H9 (cell line): ENCODE data around the gene INSYN2B. TPM values are rescaled to one million over a fixed set of nuclear protein-coding genes. Genes with fewer than 3 reads are reported as not detected.

Experiments
- DNase-seq: peaks from one replicate; pipeline ENCODE4 v3.0.0-alpha.2; 2017
- H2AFZ ChIP-seq: one replicate; pipeline ENCODE4 v1.6.1; 2013; ENCODE audit warnings: mild to moderate bottlenecking, low read length, control low read depth, moderate library complexity
- H2AK5ac ChIP-seq: 2 replicates; pipeline ENCODE4 v1.6.1; 2013; ENCODE audit warnings: low read length, control low read depth, mixed read lengths; ENCODE audit not compliant: insufficient read length
- H2BK120ac ChIP-seq: one replicate; pipeline ENCODE4 v1.6.1; 2013; ENCODE audit warnings: low read depth, mild to moderate bottlenecking, low read length, control low read depth, inconsistent platforms; ENCODE audit not compliant: poor library complexity, severe bottlenecking
- H2BK12ac ChIP-seq: 2 replicates; pipeline ENCODE4 v1.6.1; 2013; ENCODE audit warnings: low read length, control low read depth, mixed read lengths, low read depth; ENCODE audit not compliant: insufficient read length
- H2BK15ac ChIP-seq: 2 replicates; pipeline ENCODE4 v1.6.1; 2013; ENCODE audit warnings: low read depth, low read length, control low read depth
- H2BK20ac ChIP-seq: one replicate; pipeline ENCODE4 v1.6.1; 2013; ENCODE audit warnings: low read depth, mild to moderate bottlenecking, low read length, control low read depth, inconsistent platforms; ENCODE audit not compliant: poor library complexity, severe bottlenecking
- H2BK5ac ChIP-seq: 2 replicates; pipeline ENCODE4 v1.6.1; 2013; ENCODE audit warnings: low read length, control low read depth, mixed read lengths; ENCODE audit not compliant: insufficient read length
- H3K14ac ChIP-seq: 2 replicates; pipeline ENCODE4 v1.6.1; 2013; ENCODE audit warnings: low read length, control low read depth; ENCODE audit not compliant: insufficient read depth
- H3K18ac ChIP-seq: 2 replicates; pipeline ENCODE4 v1.6.1; 2013; ENCODE audit warnings: low read depth, mild to moderate bottlenecking, mixed read lengths, low read length, control low read depth; ENCODE audit not compliant: insufficient read length
- H3K23ac ChIP-seq: 2 replicates; pipeline ENCODE4 v1.6.1; 2013; ENCODE audit warnings: low read length, control low read depth, mixed read lengths, low read depth; ENCODE audit not compliant: insufficient read length
- H3K23me2 ChIP-seq: 2 replicates; pipeline ENCODE4 v1.6.1; 2013; ENCODE audit warnings: low read depth, mild to moderate bottlenecking, mixed read lengths, low read length, control low read depth; ENCODE audit not compliant: insufficient read length, poor library complexity, severe bottlenecking
- H3K27ac ChIP-seq: 2 replicates; pipeline ENCODE4 v1.5.1; 2013; ENCODE audit warnings: low read length, control low read depth, mixed read lengths, low read depth; ENCODE audit not compliant: insufficient read length
- H3K27me3 ChIP-seq: 2 replicates; pipeline ENCODE4 v1.6.1; 2013; ENCODE audit warnings: low read length, control low read depth, inconsistent platforms; ENCODE audit not compliant: insufficient read depth
- H3K4ac ChIP-seq: 2 replicates; pipeline ENCODE4 v1.6.1; 2013; ENCODE audit warnings: low read depth, mild to moderate bottlenecking, control low read depth, inconsistent platforms, low read length, moderate library complexity
- H3K4me1 ChIP-seq: 2 replicates; pipeline ENCODE4 v1.6.1; 2013; ENCODE audit warnings: low read length, control low read depth, inconsistent platforms; ENCODE audit not compliant: insufficient read depth
- H3K4me2 ChIP-seq: 2 replicates; pipeline ENCODE4 v1.6.1; 2013; ENCODE audit warnings: low read length, control low read depth, mixed read lengths; ENCODE audit not compliant: insufficient read length, insufficient read depth
- H3K56ac ChIP-seq: 2 replicates; pipeline ENCODE4 v1.6.1; 2013; ENCODE audit warnings: low read depth, mild to moderate bottlenecking, mixed read lengths, low read length, control low read depth; ENCODE audit not compliant: insufficient read length
- H3K79me1 ChIP-seq: 2 replicates; pipeline ENCODE4 v1.6.1; 2013; ENCODE audit warnings: low read depth, mild to moderate bottlenecking, moderate library complexity, low read length, control low read depth, inconsistent platforms; ENCODE audit not compliant: insufficient read depth, poor library complexity, severe bottlenecking
- H3K79me2 ChIP-seq: 2 replicates; pipeline ENCODE4 v1.6.1; 2013; ENCODE audit warnings: low read length, control low read depth, inconsistent platforms; ENCODE audit not compliant: insufficient read depth
- H3K9ac ChIP-seq: 2 replicates; pipeline ENCODE4 v1.6.1; 2013; ENCODE audit warnings: low read length, control low read depth, mixed read lengths; ENCODE audit not compliant: insufficient read length; ENCODE audit errors: extremely low read depth
- H3K9me3 ChIP-seq: one replicate; pipeline ENCODE4 v1.6.1; 2013; ENCODE audit warnings: low read depth, low read length, inconsistent platforms; ENCODE audit not compliant: control insufficient read depth
- H3T11ph ChIP-seq: one replicate; pipeline ENCODE4 v1.6.1; 2013; ENCODE audit warnings: mild to moderate bottlenecking, low read length, control low read depth, inconsistent platforms
- H4K20me1 ChIP-seq: one replicate; pipeline ENCODE4 v1.6.1; 2013; ENCODE audit not compliant: control insufficient read depth, insufficient read length, insufficient read depth
- H4K5ac ChIP-seq: 2 replicates; pipeline ENCODE4 v1.6.1; 2013; ENCODE audit warnings: low read depth, mild to moderate bottlenecking, mixed read lengths, low read length, control low read depth; ENCODE audit not compliant: insufficient read length
- H4K8ac ChIP-seq: replicated peaks from 2 replicates; pipeline ENCODE4 v1.6.1; 2013; ENCODE audit warnings: low read length, control low read depth, mixed read lengths, low read depth; ENCODE audit not compliant: insufficient read length
- H4K91ac ChIP-seq: 2 replicates; pipeline ENCODE4 v1.6.1; 2013; ENCODE audit warnings: low read depth, mild to moderate bottlenecking, moderate library complexity, mixed read lengths, low read length, control low read depth; ENCODE audit not compliant: insufficient read length
- H3K27ac Mint-ChIP-seq, 3 experiments: 2 replicates in 2 of 3; 3 replicates in 1 of 3; pipeline ENCODE4 v1.8.0; 2020 to 2021; ENCODE audit warnings: mixed read lengths in 3 of 3, mild to moderate bottlenecking in 1 of 3, moderate library complexity in 1 of 3
- H3K27me3 Mint-ChIP-seq: 2 replicates; pipeline ENCODE4 v1.8.0; 2021; ENCODE audit warnings: low read depth, mild to moderate bottlenecking, moderate library complexity, mixed read lengths
- H3K36me3 Mint-ChIP-seq, 3 experiments: 2 replicates in 2 of 3; 3 replicates in 1 of 3; pipeline ENCODE4 v1.8.0; 2020 to 2021; ENCODE audit warnings: low read depth in 3 of 3, mixed read lengths in 3 of 3; ENCODE audit not compliant: insufficient read depth in 1 of 3
- H3K4me1 Mint-ChIP-seq, 2 experiments: 2 replicates each; pipeline ENCODE4 v1.8.0; 2020; ENCODE audit warnings: mixed read lengths in 2 of 2
- H3K4me3 Mint-ChIP-seq, 2 experiments: 2 replicates in 1 of 2; 3 replicates in 1 of 2; pipeline ENCODE4 v1.8.0; 2020 to 2021; ENCODE audit warnings: mild to moderate bottlenecking in 2 of 2, mixed read lengths in 2 of 2, moderate library complexity in 1 of 2
- H3K9me3 Mint-ChIP-seq, 2 experiments: 2 replicates in 1 of 2; 3 replicates in 1 of 2; pipeline ENCODE4 v1.8.0; 2020; ENCODE audit warnings: mild to moderate bottlenecking in 2 of 2, mixed read lengths in 2 of 2, moderate library complexity in 1 of 2
- CTCF ChIP-seq: fragments of 200-600 bp; sonication (generic); conservative IDR thresholded peaks from 3 replicates; pipeline ENCODE4 v1.8.0; 2021; ENCODE audit warnings: antibody characterized with exemption, mild to moderate bottlenecking
- WGBS: extraction: QIAGEN DNeasy Blood & Tissue Kit; methylation state at CpG from one replicate; pipeline ENCODE4 v1.1.7; 2013; ENCODE audit warnings: missing lambda C conversion rate, low lambda C conversion rate, mixed read lengths; ENCODE audit not compliant: insufficient read length; ENCODE audit errors: extremely low coverage; 5-methylcytosine and 5-hydroxymethylcytosine counted together
- total RNA-seq: library from RNA; stranded (reverse); gene quantifications from 2 replicates; pipeline ENCODE4 v1.2.1, GENCODE V29; 2021

The INSYN2B gene
- total RNA-seq, 1 experiment from 2014 or later, result not detected

GRCh38 chr5:169864483-169864882 lies 115.8 kb downstream of the INSYN2B start:
- Histone ChIP-seq H3K9ac (no peak overlapping the region), H2BK15ac (no peak overlapping the region), H4K20me1 (no peaks in the 10 kb centered on the region), H3K4me2 (no peak overlapping the region), H3K4me1 (no peaks in the 10 kb centered on the region), H3K23ac (no peak overlapping the region), H3K18ac (no peak overlapping the region), H4K8ac (no peak overlapping the region), H3T11ph (no peak overlapping the region), H4K5ac (no peak overlapping the region), H2BK20ac (no peak overlapping the region), H3K79me1 (no peaks in the 10 kb centered on the region), H4K91ac (no peak overlapping the region), H3K79me2 (no peaks in the 10 kb centered on the region), H3K4ac (no peak overlapping the region), H3K27ac (no peak overlapping the region), H2BK12ac (no peak overlapping the region), H3K27me3 (no peaks in the 10 kb centered on the region), H3K9me3 (no peaks in the 10 kb centered on the region), H2AK5ac (no peak overlapping the region), H2BK5ac (no peak overlapping the region), H3K56ac (no peak overlapping the region), H3K14ac (no peak overlapping the region), H3K23me2 (no peaks in the 10 kb centered on the region), H2AFZ (no peak overlapping the region), H2BK120ac (no peak overlapping the region)
- no peaks in the 10 kb centered on the region for H3K9me3 Mint-ChIP-seq
- no peak overlapping the region for H3K27ac Mint-ChIP-seq
- no peaks in the 10 kb centered on the region for H3K27me3 Mint-ChIP-seq
- no CpG with 5 or more reads among the region's 1 CpG for WGBS
- H3K36me3 Mint-ChIP-seq, result no peaks in the 10 kb centered on the region
- peaks cover 9 to 10% of the 10 kb centered on the region in 2 experiments for H3K4me1 Mint-ChIP-seq
- no peak for TF ChIP-seq CTCF
- no peak overlapping the region for H3K4me3 Mint-ChIP-seq
- no peak for DNase-seq
